ENCODE data around the gene NRXN3.

- TF ChIP-seq CTCF (conservative IDR thresholded peaks at IDR 0.05; ENCODE audit: low read depth, low read length) (no peak), CEBPB (IDR thresholded peaks at IDR 0.05; ENCODE audit: low read depth, low read length) (no peak), POLR2A (IDR thresholded peaks at IDR 0.05; ENCODE audit: low read depth, low read length) (no peak), MAZ (IDR thresholded peaks at IDR 0.05; ENCODE audit: borderline replicate concordance, low read depth, low read length) (no peak), RAD21 (IDR thresholded peaks at IDR 0.05; ENCODE audit: low read length) (no peak), RFX5 (IDR thresholded peaks at IDR 0.05; ENCODE audit: low read depth, low read length) (no peak), BHLHE40 (IDR thresholded peaks at IDR 0.05; ENCODE audit: low read depth, low read length) (no peak), MAFK (IDR thresholded peaks at IDR 0.05; ENCODE audit: low read depth, low read length) (no peak), MXI1 (IDR thresholded peaks at IDR 0.05; ENCODE audit: borderline replicate concordance, low read depth, low read length) (no peak), SMC3 (IDR thresholded peaks at IDR 0.05; ENCODE audit: low read depth, low read length) (no peak), USF2 (IDR thresholded peaks at IDR 0.05; ENCODE audit: low read depth, low read length) (no peak), FOS (IDR thresholded peaks at IDR 0.05; ENCODE audit: low read depth, low read length) (no peak), CHD1 (IDR thresholded peaks at IDR 0.05; ENCODE audit: low read depth, low read length) (no peak), RCOR1 (IDR thresholded peaks at IDR 0.05; ENCODE audit: insufficient replicate concordance, low read length) (no peak)
These were observed 496.3 kb downstream of the NRXN3 start for GRCh38 chr14:78666336-78667056.

All from IMR-90 (cell line).